Ovary (tissue), 3 donors: Measurements from ENCODE around the gene TUT7.

Source experiments
- CTCF ChIP-seq, 3 donors: fragments of 450-650 bp in 2 of 3; fragments of 200-600 bp in 1 of 3; IDR thresholded peaks; one replicate each; pipeline versions ENCODE4 v1.5.1 to v1.8.0; 2016 to 2022; ENCODE audit warnings: antibody characterized with exemption in 3 of 3, mild to moderate bottlenecking in 1 of 3
- EP300 ChIP-seq: sonication (generic); formaldehyde crosslinking; IDR thresholded peaks from one replicate; pipeline ENCODE4 v1.6.1; 2017; ENCODE audit warnings: antibody characterized with exemption
- donor health status: DM: no; HTN: no; CAD: no.

GRCh38 chr9:86330186-86330585 is 24.0 kb downstream of the TUT7 start:
- TF ChIP-seq CTCF (IDR thresholded peaks at IDR 0.05), result no peak
- TF ChIP-seq EP300, result no peak
